GM12878 (cell line): Measurements from ENCODE around the gene DNAH17. TPM values are rescaled to one million over a fixed set of nuclear protein-coding genes. Genes with fewer than 3 reads are reported as not detected.

Experiments used
- ATAC-seq: fragments of 200-7000 bp; cut with Tn5 transposase; 3 replicates; pipeline ENCODE4 v1.9.1; 2020; ENCODE audit warnings: mild to moderate bottlenecking, moderate library complexity
- BruUV-seq: library from RNA; stranded (reverse); fragments of 400-500 nt; replicated peaks from 2 replicates; lab custom pipeline; 2021; lab: Mats Ljungman, UMichigan
- CTCF ChIA-PET: fragments of 300-600 bp; sonication (Branson Sonifier 250); formaldehyde crosslinking; extraction: SDS; loops from one replicate; lab custom pipeline; 2021; ENCODE audit warnings: inconsistent platforms; lab: Yijun Ruan, JAX
- POLR2A ChIA-PET: fragments of 350-600 bp; formaldehyde crosslinking; extraction: SDS; loops from one replicate; lab custom pipeline; 2021; ENCODE audit warnings: inconsistent platforms; lab: Charles Lee
- RAD21 ChIA-PET: fragments of 300-600 bp; sonication (Branson Sonifier 250); formaldehyde crosslinking; loops from one replicate; lab custom pipeline; 2023; ENCODE audit warnings: antibody characterized with exemption; ENCODE audit not compliant: unreplicated experiment; lab: Charles Lee
- SMC1A ChIA-PET: fragments of 300-600 bp; sonication (Branson Sonifier 250); formaldehyde crosslinking; loops from one replicate; lab custom pipeline; 2023; ENCODE audit not compliant: unreplicated experiment, uncharacterized antibody; lab: Charles Lee
- DNase-seq: peaks from one replicate; pipeline ENCODE4 v3.0.0-alpha.2; 2011; ENCODE audit warnings: low read depth, low spot score
- FAIRE-seq: peaks from 3 replicates; lab custom pipeline; 2011; peaks lifted over from hg19 to GRCh38; lab: Jason Lieb, UNC
- H2AFZ ChIP-seq: 2 replicates; pipeline ENCODE4 v1.6.0; 2011; ENCODE audit warnings: low read depth, low read length, control low read depth; ENCODE audit not compliant: control insufficient read depth
- H3K27ac ChIP-seq: 2 replicates; pipeline ENCODE4 v1.5.1; 2011; ENCODE audit warnings: control low read depth; ENCODE audit not compliant: control insufficient read depth, insufficient read depth
- H3K27me3 ChIP-seq, 2 experiments: replicated peaks in 1 of 2; 2 replicates each; pipeline versions ENCODE4 v1.6.0 to v1.6.1; 2011; ENCODE audit warnings: low read length in 1 of 2; ENCODE audit not compliant: control insufficient read depth in 2 of 2, insufficient read depth in 2 of 2
- H3K36me3 ChIP-seq, 2 experiments: 2 replicates each; pipeline ENCODE4 v1.5.1; 2011; ENCODE audit warnings: low read length in 1 of 2; ENCODE audit not compliant: control insufficient read depth in 2 of 2, insufficient read depth in 2 of 2
- H3K4me1 ChIP-seq: 2 replicates; pipeline ENCODE4 v1.6.1; 2011; ENCODE audit warnings: mild to moderate bottlenecking, low read length, moderate library complexity, mixed read lengths; ENCODE audit not compliant: control insufficient read depth, insufficient read depth
- H3K4me2 ChIP-seq: 2 replicates; pipeline ENCODE4 v1.6.0; 2011; ENCODE audit warnings: control low read depth; ENCODE audit not compliant: control insufficient read depth, insufficient read depth
- H3K4me3 ChIP-seq: fragments of 200-600 bp; sonication (generic); 2 replicates; pipeline ENCODE4 v1.5.1; 2016
- H3K79me2 ChIP-seq: 2 replicates; pipeline ENCODE4 v1.6.0; 2011; ENCODE audit warnings: low read length; ENCODE audit not compliant: control insufficient read depth, insufficient read depth
- H3K9ac ChIP-seq: 2 replicates; pipeline ENCODE4 v1.8.0; 2011; ENCODE audit warnings: low read length, control low read depth, mixed read lengths; ENCODE audit not compliant: control insufficient read depth, insufficient read depth
- H3K9me3 ChIP-seq: replicated peaks from 3 replicates; pipeline ENCODE4 v1.5.1; 2011; ENCODE audit warnings: mild to moderate bottlenecking, low read length; ENCODE audit not compliant: control insufficient read depth, insufficient read depth
- H4K20me1 ChIP-seq: 2 replicates; pipeline ENCODE4 v1.6.0; 2011; ENCODE audit not compliant: control insufficient read depth, insufficient read depth
- BCL11A ChIP-seq: IDR thresholded peaks from 2 replicates; pipeline ENCODE4 v1.6.1; 2011; ENCODE audit warnings: low read depth, low read length
- EP300 ChIP-seq, 2 experiments: fragments of 150-350 bp in 1 of 2; IDR thresholded peaks; 2 replicates each; pipeline ENCODE4 v1.6.1; 2011 to 2012; ENCODE audit warnings: low read depth in 2 of 2, low read length in 2 of 2, borderline replicate concordance in 1 of 2, improper control_type of control experiment in 1 of 2, inconsistent platforms in 1 of 2; ENCODE audit not compliant: control insufficient read depth in 1 of 2
- HCFC1 ChIP-seq: fragments of 150-350 bp; IDR thresholded peaks from 2 replicates; pipeline ENCODE4 v1.6.1; 2014; ENCODE audit warnings: low read length
- MAX ChIP-seq: IDR thresholded peaks from 2 replicates; pipeline ENCODE4 v1.6.1; 2012; ENCODE audit warnings: low read depth, low read length, improper control_type of control experiment
- NR2F1 ChIP-seq: fragments of 450-650 bp; conservative IDR thresholded peaks from 2 replicates; pipeline ENCODE4 v1.6.1; 2017; ENCODE audit warnings: mild to moderate bottlenecking
- PAX8 ChIP-seq: fragments of 450-650 bp; IDR thresholded peaks from 2 replicates; pipeline ENCODE4 v1.6.1; 2017; ENCODE audit warnings: mild to moderate bottlenecking, moderate library complexity
- RUNX3 ChIP-seq: IDR thresholded peaks from 2 replicates; pipeline ENCODE4 v1.6.1; 2012; ENCODE audit warnings: low read length, inconsistent platforms
- SPI1 ChIP-seq: IDR thresholded peaks from 2 replicates; pipeline ENCODE4 v1.6.1; 2011; ENCODE audit warnings: low read depth, mild to moderate bottlenecking, low read length, moderate library complexity, borderline replicate concordance; ENCODE audit not compliant: insufficient read depth
- TARDBP ChIP-seq: IDR thresholded peaks from 2 replicates; pipeline ENCODE4 v1.6.1; 2016; ENCODE audit warnings: borderline replicate concordance
- ZBTB40 ChIP-seq: fragments of 450-650 bp; IDR thresholded peaks from 2 replicates; pipeline ENCODE4 v1.6.1; 2016; ENCODE audit warnings: mild to moderate bottlenecking, moderate library complexity, borderline replicate concordance
- ZNF24 ChIP-seq: fragments of 450-650 bp; IDR thresholded peaks from 2 replicates; pipeline ENCODE4 v1.6.1; 2017; ENCODE audit warnings: antibody characterized with exemption, mild to moderate bottlenecking
- ZNF622 ChIP-seq: fragments of 450-650 bp; IDR thresholded peaks from 2 replicates; pipeline ENCODE4 v1.6.1; 2017; ENCODE audit warnings: mild to moderate bottlenecking, inconsistent platforms
- WGBS: methylation state at CpG from one replicate; pipeline ENCODE4 v1.1.6; 2016; ENCODE audit warnings: low lambda C conversion rate; ENCODE audit not compliant: insufficient replicate concordance, insufficient coverage; ENCODE audit errors: missing lambda C conversion rate; 5-methylcytosine and 5-hydroxymethylcytosine counted together
- in situ Hi-C: fragments of 300-500 bp; cut with MboI; formaldehyde crosslinking; loops from 9 replicates; pipeline ENCODE4 v1.14.3; 2018; ENCODE audit warnings: mixed read lengths
- intact Hi-C: fragments of 100-400 bp; cut with micrococcal nuclease; formaldehyde crosslinking; loops from one replicate; pipeline ENCODE4 v1.14.2; 2022; ENCODE audit not compliant: unreplicated experiment
- polyA plus RNA-seq, 11 experiments: library from polyadenylated mRNA; depleted of rRNA in 4 of 11; unstranded in 6 of 11; stranded (reverse) in 5 of 11; fragments of >200 nt; fragmentation: Nextera tagmentation in 4 of 11; fragmentation: Illumina TruSeq in 1 of 11; extraction: Ambion mirVana in 4 of 11; extraction: Trizol in 1 of 11; gene quantifications; 1 replicate in 1 of 11; 2 replicates in 10 of 11; pipeline versions ENCODE4 v1.2.1 to v1.2.3, GENCODE V29; 2011 to 2016; ENCODE audit warnings: inconsistent platforms in 2 of 11, missing spikeins in 2 of 11, low read depth in 1 of 11
- total RNA-seq, 4 experiments: library from RNA; depleted of rRNA in 3 of 4; stranded (reverse); fragments of >200 nt in 3 of 4; fragmentation: Illumina TruSeq in 1 of 4; extraction: Trizol in 1 of 4; gene quantifications; 2 replicates each; pipeline versions ENCODE4 v1.2.1 to v1.2.3, GENCODE V29; 2013 to 2021

The DNAH17 gene
- total and polyA plus RNA-seq, 10 of the 15 experiments (the other 5 are each of a cell fraction or from before 2014, with no cell fraction given): 0.16 to 2.9 (median 0.56) TPM

- no TSS peak for BruUV-seq
- intact Hi-C loops (loop anchor here (10.0 kb wide), 1 partner anchor 345 kb away; no protein-coding TSS in a partner anchor), in situ Hi-C loops (no loop called here)
- Histone ChIP-seq H2AFZ (no peak overlapping the region), H3K36me3 (peaks cover 14 to 15% of the 10 kb centered on the region in 2 experiments), H3K4me2 (no peak overlapping the region), H3K4me3 (no peak overlapping the region), H4K20me1 (no peaks in the 10 kb centered on the region), H3K4me1 (no peaks in the 10 kb centered on the region), H3K79me2 (no peaks in the 10 kb centered on the region), H3K9me3 (no peaks in the 10 kb centered on the region), H3K27me3 (no peaks in the 10 kb centered on the region), H3K27ac (no peak overlapping the region), H3K9ac (no peak overlapping the region)
- WGBS: 79% methylated on average over 10 of the region's 10 CpGs
- FAIRE-seq (no peak), DNase-seq (no peak), ATAC-seq (no peak)
- TF ChIP-seq BCL11A (no peak), RUNX3 (no peak), TARDBP (no peak), SPI1 (no peak), ZNF24 (no peak), EP300 (IDR thresholded peaks at IDR 0.05; ENCODE audit: borderline replicate concordance in 1 of 2, control insufficient read depth in 1 of 2, low read depth in 2 of 2, low read length in 2 of 2) (no peak), ZNF622 (no peak), ZBTB40 (no peak), HCFC1 (no peak), NR2F1 (no peak), MAX (no peak), PAX8 (no peak)
- POLR2A ChIA-PET: no interaction called here
- SMC1A ChIA-PET: no interaction called here
- RAD21 ChIA-PET: no interaction called here
- CTCF ChIA-PET: interaction anchor here (1.1 kb wide), 1 partner anchor 8 kb away, joined by 3 read pairs; no protein-coding TSS in a partner anchor
These were observed 147.6 kb downstream of the DNAH17 start for GRCh38 chr17:78429618-78429995.
